Measurements from ENCODE around the gene ACTR1A. TPM values are rescaled to one million over a fixed set of nuclear protein-coding genes. Genes with fewer than 3 reads are reported as not detected.

ACTR1A gene
- total and polyA plus RNA-seq, 10 donors: 25.5 to 90.8 (median 66.8) TPM

GRCh38 chr10:102435133-102435497 lies 67.4 kb downstream of the ACTR1A start:
- TF ChIP-seq POLR2AphosphoS5 (IDR thresholded peaks at IDR 0.05): no peak
- no peak for TF ChIP-seq POLR2A (IDR thresholded peaks at IDR 0.05)
- TF ChIP-seq CTCF (IDR thresholded peaks at IDR 0.05 in 8 of 11, conservative IDR thresholded peaks at IDR 0.05 in 3 of 11): no peak
- WGBS, 5 donors: 33 to 51% (median 44%) methylated on average over 5 of the region's 5 CpGs
- peak overlapping the region in 5 of 8 donors; percentile 10 to 60 (median 17) for H3K4me3 ChIP-seq
- intact Hi-C loops (cut with DNase I; ENCODE audit: low total_unique reads): no loop called here
- no peak for DNase-seq
- peaks cover 18 to 63% (median 52%) of the 10 kb centered on the region in 6 donors for H3K4me1 ChIP-seq
- H3K27ac ChIP-seq: peak overlapping the region; percentile 19 to 93 (median 68)
- peaks cover 0 to 9% (median 0%) of the 10 kb centered on the region in 7 donors for H3K27me3 ChIP-seq (replicated peaks in 1 of 7)
- H3K36me3 ChIP-seq: no peaks in the 10 kb centered on the region
- no peaks in the 10 kb centered on the region for H3K9me3 ChIP-seq

- peak overlapping the region in 1 of 8 donors; percentile 60 for H3K4me3 ChIP-seq
- no peak for DNase-seq
- intact Hi-C loops (cut with DNase I; ENCODE audit: low total_unique reads): no loop called here
- H3K4me1 ChIP-seq: peaks cover 18 to 63% (median 52%) of the 10 kb centered on the region in 6 donors
- H3K27ac ChIP-seq: peak overlapping the region in 7 of 8 donors; percentile 62 to 93 (median 69)
- H3K27me3 ChIP-seq (replicated peaks in 1 of 7): peaks cover 0 to 9% (median 0%) of the 10 kb centered on the region in 7 donors
- H3K36me3 ChIP-seq: no peaks in the 10 kb centered on the region
- H3K9me3 ChIP-seq: no peaks in the 10 kb centered on the region
- TF ChIP-seq CTCF (IDR thresholded peaks at IDR 0.05 in 8 of 11, conservative IDR thresholded peaks at IDR 0.05 in 3 of 11): no peak
- no peak for TF ChIP-seq POLR2AphosphoS5 (IDR thresholded peaks at IDR 0.05)
- no peak for TF ChIP-seq POLR2A (IDR thresholded peaks at IDR 0.05)
- WGBS, 5 donors: 17 to 31% (median 26%) methylated on average over 9 of the region's 9 CpGs
These were observed 67.9 kb downstream of the ACTR1A start for GRCh38 chr10:102434394-102435132.

GRCh38 chr10:102433619-102434046 lies 68.9 kb downstream of the ACTR1A start:
- 30 to 42% (median 42%) methylated on average over 5 of the region's 5 CpGs for WGBS, 5 donors
- intact Hi-C loops (cut with DNase I; ENCODE audit: low total_unique reads): no loop called here

More at GRCh38 chr10:102433619-102434046, 68.9 kb downstream of the ACTR1A start:
- peaks cover 0 to 9% (median 0%) of the 10 kb centered on the region in 7 donors for H3K27me3 ChIP-seq (replicated peaks in 1 of 7)
- TF ChIP-seq POLR2A (IDR thresholded peaks at IDR 0.05) (no peak), POLR2AphosphoS5 (IDR thresholded peaks at IDR 0.05) (no peak), CTCF (IDR thresholded peaks at IDR 0.05 in 8 of 11, conservative IDR thresholded peaks at IDR 0.05 in 3 of 11) (no peak)
- H3K4me3 ChIP-seq: no peak overlapping the region
- peak overlapping the region in 6 of 8 donors; percentile 2 to 93 (median 79) for H3K27ac ChIP-seq
- H3K36me3 ChIP-seq: no peaks in the 10 kb centered on the region
- peaks cover 18 to 63% (median 52%) of the 10 kb centered on the region in 6 donors for H3K4me1 ChIP-seq
- DNase-seq: no peak
- no peaks in the 10 kb centered on the region for H3K9me3 ChIP-seq

Measured in spleen (tissue), 11 donors.